Transverse colon (tissue), 4 donors: ENCODE results near the gene PUM2. TPM values are rescaled to one million over a fixed set of nuclear protein-coding genes. Genes with fewer than 3 reads are reported as not detected.
"Not testable (repeated sequence)": the region's sequence is repeated elsewhere in the genome, so short reads cannot be mapped to it uniquely, and the experiment has no call there.

Experiments
- DNase-seq: peaks from one replicate; pipeline ENCODE4 v3.0.0-alpha.2; 2019
- H3K27ac ChIP-seq, 4 donors: fragments of 200-600 bp; sonication (generic); 2 replicates each; pipeline ENCODE4 v1.5.1; 2016 to 2018; ENCODE audit warnings: inconsistent platforms in 4 of 4
- H3K27me3 ChIP-seq: fragments of 200-600 bp; sonication (generic); 2 replicates; pipeline ENCODE4 v1.5.1; 2017; ENCODE audit warnings: inconsistent platforms
- H3K36me3 ChIP-seq, 4 donors: fragments of 200-600 bp; sonication (generic); 2 replicates each; pipeline ENCODE4 v1.5.1; 2017 to 2019; ENCODE audit warnings: inconsistent platforms in 4 of 4
- H3K4me1 ChIP-seq, 4 donors: fragments of 200-600 bp; sonication (generic); 2 replicates each; pipeline ENCODE4 v1.5.1; 2017 to 2020; ENCODE audit warnings: inconsistent platforms in 4 of 4
- H3K4me3 ChIP-seq, 4 donors: fragments of 200-600 bp; sonication (generic); 1 replicate in 1 of 4; 2 replicates in 3 of 4; pipeline versions ENCODE4 v1.5.1 to v1.6.1; 2017 to 2019; ENCODE audit warnings: inconsistent platforms in 4 of 4
- H3K9me3 ChIP-seq, 2 donors: fragments of 200-600 bp; sonication (generic); 2 replicates each; pipeline ENCODE4 v1.5.1; 2017 to 2019; ENCODE audit warnings: inconsistent platforms in 2 of 2
- EP300 ChIP-seq: sonication (generic); formaldehyde crosslinking; IDR thresholded peaks from one replicate; pipeline ENCODE4 v1.6.1; 2017; ENCODE audit warnings: antibody characterized with exemption, low read depth
- POLR2A ChIP-seq: fragments of 450-650 bp; IDR thresholded peaks from one replicate; pipeline ENCODE4 v1.6.1; 2016; ENCODE audit warnings: antibody characterized with exemption, mild to moderate bottlenecking, moderate library complexity
- POLR2AphosphoS5 ChIP-seq, 3 donors: sonication (generic); formaldehyde crosslinking; IDR thresholded peaks; one replicate each; pipeline ENCODE4 v1.6.1; 2016; ENCODE audit warnings: antibody characterized with exemption in 3 of 3
- WGBS, 2 donors: methylation state at CpG; one replicate each; pipeline ENCODE4 v1.1.5; 2018; ENCODE audit warnings: low coverage in 1 of 2; 5-methylcytosine and 5-hydroxymethylcytosine counted together
- in situ Hi-C, 4 donors: fragments of 200-750 bp; cut with MboI; loops; one replicate each; pipeline versions ENCODE4 v1.15.0 to v1.15.1; 2017; ENCODE audit warnings: low sequenced_read_pairs in 3 of 4, low pct_ligation_motif_present in 1 of 4, low pct_unique_long_range_greater_than_20kb in 1 of 4
- intact Hi-C: fragments of 100-400 bp; cut with DNase I; formaldehyde crosslinking; loops from one replicate; pipeline ENCODE4 v1.15.1; 2023; ENCODE audit warnings: low total_unique reads
- total RNA-seq, 4 donors: library from RNA; depleted of rRNA; stranded (reverse); fragments of >200 nt; gene quantifications; one replicate each; pipeline ENCODE4 v1.1.0, GENCODE V29; 2016
- TF ChIP-seq, protein P1 (sequence below), 5 experiments: fragments of 200-600 bp in 3 of 5; fragments of 450-650 bp in 2 of 5; sonication (generic) in 3 of 5; IDR thresholded peaks; 1 replicate in 2 of 5; 2 replicates in 3 of 5; pipeline ENCODE4 v1.5.1; 2016 to 2017; ENCODE audit warnings: antibody characterized with exemption in 5 of 5, inconsistent platforms in 3 of 5, mild to moderate bottlenecking in 2 of 5, moderate library complexity in 1 of 5

The PUM2 gene
- total RNA-seq, 4 donors from 2014 or later, result 62.5 to 92.7 (median 70.5) TPM

DNA sequence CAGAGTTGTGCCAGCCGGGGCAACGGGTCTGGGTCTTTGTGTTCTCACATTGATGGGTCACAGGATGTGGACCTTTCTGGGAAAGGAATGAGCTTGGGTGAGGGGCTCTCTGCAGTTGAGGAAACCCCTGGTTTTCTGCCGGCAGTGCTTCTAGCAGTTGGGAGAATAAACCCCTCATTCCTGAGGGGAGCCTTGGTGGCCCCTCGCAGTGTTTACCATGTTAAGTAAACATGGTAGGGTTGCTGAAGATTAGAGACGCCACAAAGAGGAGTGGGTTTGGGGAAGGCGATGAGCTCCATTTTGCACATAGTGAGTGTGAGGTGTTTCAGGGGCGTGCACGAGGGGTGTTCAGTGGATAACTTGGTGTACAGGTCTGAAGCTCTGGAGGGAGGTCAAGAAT, 27.7 kb upstream of the PUM2 start:
- H3K9me3 ChIP-seq, result no peaks in the 10 kb centered on the region
- intact Hi-C loops (loop anchor here (5.0 kb wide), 1 partner anchor 264 kb away; no protein-coding TSS in a partner anchor), in situ Hi-C loops (loop anchor here in 1 of 4 donors (25.0 kb wide), 1 partner anchor 584 kb away; no protein-coding TSS in a partner anchor)
- no peak for DNase-seq
- H3K4me3 ChIP-seq, result no peak overlapping the region
- peak overlapping the region in 2 of 4 donors; percentile 63 to 75 for H3K27ac ChIP-seq
- no peaks in the 10 kb centered on the region for H3K27me3 ChIP-seq
- TF ChIP-seq POLR2A (no peak), EP300 (no peak), POLR2AphosphoS5 (IDR thresholded peaks at IDR 0.05) (no peak)
- TF ChIP-seq, protein P1, sequence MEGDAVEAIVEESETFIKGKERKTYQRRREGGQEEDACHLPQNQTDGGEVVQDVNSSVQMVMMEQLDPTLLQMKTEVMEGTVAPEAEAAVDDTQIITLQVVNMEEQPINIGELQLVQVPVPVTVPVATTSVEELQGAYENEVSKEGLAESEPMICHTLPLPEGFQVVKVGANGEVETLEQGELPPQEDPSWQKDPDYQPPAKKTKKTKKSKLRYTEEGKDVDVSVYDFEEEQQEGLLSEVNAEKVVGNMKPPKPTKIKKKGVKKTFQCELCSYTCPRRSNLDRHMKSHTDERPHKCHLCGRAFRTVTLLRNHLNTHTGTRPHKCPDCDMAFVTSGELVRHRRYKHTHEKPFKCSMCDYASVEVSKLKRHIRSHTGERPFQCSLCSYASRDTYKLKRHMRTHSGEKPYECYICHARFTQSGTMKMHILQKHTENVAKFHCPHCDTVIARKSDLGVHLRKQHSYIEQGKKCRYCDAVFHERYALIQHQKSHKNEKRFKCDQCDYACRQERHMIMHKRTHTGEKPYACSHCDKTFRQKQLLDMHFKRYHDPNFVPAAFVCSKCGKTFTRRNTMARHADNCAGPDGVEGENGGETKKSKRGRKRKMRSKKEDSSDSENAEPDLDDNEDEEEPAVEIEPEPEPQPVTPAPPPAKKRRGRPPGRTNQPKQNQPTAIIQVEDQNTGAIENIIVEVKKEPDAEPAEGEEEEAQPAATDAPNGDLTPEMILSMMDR (IDR thresholded peaks at IDR 0.05), result no peak
- peaks cover 14 to 28% (median 24%) of the 10 kb centered on the region in 4 donors for H3K4me1 ChIP-seq
- 88% methylated on average over 8 of the region's 8 CpGs; no CpG with 5 or more reads in 1 of the 2 donors for WGBS, 2 donors
- H3K36me3 ChIP-seq, result no peaks in the 10 kb centered on the region

DNA sequence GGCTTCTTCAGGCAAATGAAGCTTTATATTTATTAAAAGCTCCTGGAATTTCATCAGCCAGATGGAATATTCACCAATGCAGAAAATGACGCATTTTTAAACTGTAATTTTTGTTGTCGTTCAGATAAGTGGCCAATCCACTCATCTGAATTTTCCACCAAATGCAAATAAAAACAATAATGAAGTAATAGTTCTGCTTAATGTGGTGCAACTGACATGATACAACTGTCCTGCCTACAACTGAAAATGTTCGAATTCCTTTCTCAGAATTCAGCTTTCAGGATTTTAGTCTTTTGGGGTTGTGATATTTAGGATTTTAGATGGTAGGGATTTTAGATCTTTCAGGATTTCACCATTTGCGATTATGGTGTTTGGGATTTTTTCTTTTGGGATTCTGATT, 27.1 kb upstream of the PUM2 start:
- no peaks in the 10 kb centered on the region for H3K36me3 ChIP-seq
- H3K4me3 ChIP-seq, result no peak overlapping the region
- no peak for TF ChIP-seq POLR2A
- TF ChIP-seq, protein P1 (IDR thresholded peaks at IDR 0.05), result no peak
- TF ChIP-seq EP300, result no peak
- TF ChIP-seq POLR2AphosphoS5 (IDR thresholded peaks at IDR 0.05), result no peak
- H3K27ac ChIP-seq, result no peak overlapping the region
- H3K4me1 ChIP-seq, result peaks cover 14 to 24% (median 21%) of the 10 kb centered on the region in 4 donors
- in situ Hi-C loops (loop anchor here in 1 of 4 donors (25.0 kb wide), 1 partner anchor 585 kb away; no protein-coding TSS in a partner anchor), intact Hi-C loops (loop anchor here (5.0 kb wide), 1 partner anchor 265 kb away; no protein-coding TSS in a partner anchor)
- no peaks in the 10 kb centered on the region for H3K9me3 ChIP-seq
- no peaks in the 10 kb centered on the region for H3K27me3 ChIP-seq
- DNase-seq, result no peak
- 94 to 95% methylated on average over 4 of the region's 4 CpGs for WGBS, 2 donors

DNA sequence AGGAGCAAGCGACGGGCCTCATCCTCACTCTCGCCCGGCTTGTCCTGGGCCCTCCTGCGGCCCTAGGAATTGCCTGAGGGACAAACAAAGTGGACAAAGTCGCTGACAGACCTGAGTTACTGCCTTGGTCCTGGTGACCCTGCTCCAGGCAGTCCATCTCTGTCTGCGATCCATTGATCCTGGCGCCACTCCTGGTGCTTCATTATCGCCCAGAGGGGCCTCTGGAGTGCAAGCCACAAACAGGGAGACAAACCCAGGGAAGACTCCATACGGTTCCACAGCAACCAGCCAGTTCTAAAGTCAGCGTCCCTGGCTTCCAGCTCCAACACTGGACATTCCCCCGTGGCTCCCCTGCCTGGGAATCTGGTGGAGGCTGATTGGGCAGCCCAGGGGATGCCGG, 24.3 kb upstream of the PUM2 start:
- not testable (repeated sequence) for H3K9me3 ChIP-seq, H3K27me3 ChIP-seq, H3K27ac ChIP-seq, DNase-seq, H3K4me3 ChIP-seq, H3K36me3 ChIP-seq, H3K4me1 ChIP-seq
- WGBS, 2 donors, result 87 to 100% methylated on average over 5 to 13 of the region's 13 CpGs
- intact Hi-C loops, result loop anchor here (5.0 kb wide), 1 partner anchor 267 kb away; no protein-coding TSS in a partner anchor
- in situ Hi-C loops, result loop anchor here in 1 of 4 donors (25.0 kb wide), 1 partner anchor 587 kb away; no protein-coding TSS in a partner anchor

DNA sequence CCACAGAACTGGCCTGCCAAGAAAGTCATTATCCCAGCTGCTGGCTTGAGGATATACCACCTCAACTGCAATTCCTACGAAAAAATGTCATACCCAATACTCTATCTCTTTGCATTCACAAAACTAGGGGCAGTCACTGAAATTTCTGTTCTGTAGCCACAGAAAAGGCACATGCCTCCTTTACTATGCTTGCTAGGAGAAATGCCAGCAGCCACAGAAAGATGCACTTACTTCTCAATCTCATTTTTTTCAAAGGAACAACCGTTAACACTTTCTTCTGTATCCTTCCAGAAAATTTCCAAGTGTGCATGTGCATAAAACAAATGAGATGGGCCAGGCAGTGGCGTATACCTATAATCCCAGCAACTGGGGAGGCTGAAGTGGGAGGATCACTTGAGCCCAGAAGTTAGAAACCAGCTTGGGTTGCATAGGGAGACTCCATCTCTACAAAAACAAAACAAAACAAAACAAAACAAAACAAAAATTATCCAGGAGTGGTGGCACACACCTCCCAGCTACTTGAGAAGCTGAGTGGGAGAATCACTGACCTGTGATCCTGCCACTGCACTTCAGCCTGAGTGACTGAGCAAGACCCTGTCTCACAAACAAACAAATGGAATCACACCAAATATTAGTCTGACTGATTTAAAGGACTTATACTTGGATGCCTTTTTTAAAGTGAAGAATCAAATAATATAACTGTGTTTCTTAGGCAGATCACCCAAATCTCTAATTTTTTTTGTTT, 22.4 kb upstream of the PUM2 start:
- WGBS, 2 donors, result 74 to 94% methylated on average over 3 of the region's 3 CpGs
- intact Hi-C loops, result no loop called here

More for the DNA sequence above, 22.4 kb upstream of the PUM2 start:
- Histone ChIP-seq H3K4me3 (no peak overlapping the region), H3K4me1 (no peaks in the 10 kb centered on the region), H3K9me3 (no peaks in the 10 kb centered on the region), H3K27ac (no peak overlapping the region), H3K36me3 (no peaks in the 10 kb centered on the region), H3K27me3 (no peaks in the 10 kb centered on the region)
- no peak for DNase-seq
- in situ Hi-C loops, result no loop called here
- TF ChIP-seq POLR2AphosphoS5 (IDR thresholded peaks at IDR 0.05), result no peak
- TF ChIP-seq POLR2A, result no peak
- no peak for TF ChIP-seq EP300
- TF ChIP-seq, protein P1 (IDR thresholded peaks at IDR 0.05), result no peak
